ENCODE results near the gene TROAP.

- TF ChIP-seq EZH2phosphoT487 (IDR thresholded peaks at IDR 0.05; ENCODE audit: unreplicated experiment): no peak
- TF ChIP-seq CTCF (conservative IDR thresholded peaks at IDR 0.05; ENCODE audit: low read depth in 2 of 2): no peak
- no peak for TF ChIP-seq EZH2 (IDR thresholded peaks at IDR 0.05; ENCODE audit: low read depth, unreplicated experiment)
- TF ChIP-seq CREB1 (CRISPR knock-in tag; IDR thresholded peaks at IDR 0.05; ENCODE audit: low read depth): no peak
Observed at GRCh38 chr12:49368240-49368600, 45.2 kb downstream of the TROAP start.
